Fibroblast of the aortic adventitia (primary cell): ENCODE measurements around the gene TMEM181. TPM values are rescaled to one million over a fixed set of nuclear protein-coding genes. Genes with fewer than 3 reads are reported as not detected.
"Not testable (repeated sequence)": the region's sequence is repeated elsewhere in the genome, so short reads cannot be mapped to it uniquely, and the experiment has no call there.

Experiments used
- DNase-seq: peaks from one replicate; pipeline ENCODE4 v3.0.0-alpha.2; 2010; ENCODE audit warnings: low read depth
- H3K4me3 ChIP-seq: 2 replicates; pipeline ENCODE4 v1.5.1; 2011; ENCODE audit warnings: low read depth, mild to moderate bottlenecking, control low read depth, low read length, moderate library complexity
- total RNA-seq: library from RNA; depleted of rRNA; stranded (reverse); fragments of >200 nt; gene quantifications from 2 replicates; pipeline ENCODE4 v1.2.3, GENCODE V29; 2012; ENCODE audit warnings: low replicate concordance
- TF ChIP-seq, protein P1 (sequence below): IDR thresholded peaks from 2 replicates; pipeline ENCODE4 v1.5.1; 2011; ENCODE audit warnings: mild to moderate bottlenecking, low read length, control low read depth, inconsistent platforms; ENCODE audit not compliant: insufficient read depth

The TMEM181 gene
- total RNA-seq, 1 donor, result 36.2 TPM

DNA sequence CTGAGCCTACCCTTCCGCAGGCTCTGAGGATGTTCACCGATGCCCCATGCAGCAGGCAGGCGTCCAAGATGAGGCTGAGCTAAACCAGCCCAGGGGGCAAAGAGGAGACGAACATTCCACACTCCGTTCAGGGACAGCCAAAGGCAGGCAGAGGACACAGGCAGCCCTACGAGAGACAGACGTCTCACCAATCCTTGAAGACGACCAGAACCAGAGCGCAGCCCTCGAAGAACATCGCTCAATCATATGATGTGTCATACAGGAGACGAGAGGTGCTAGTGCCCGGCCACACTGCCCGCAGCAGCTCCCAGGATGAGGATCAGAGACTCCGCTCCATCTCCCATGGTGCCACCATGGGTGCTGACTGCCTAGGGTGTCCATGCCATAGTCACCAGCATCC is 35.6 kb upstream of the TMEM181 start:
- TF ChIP-seq, protein P1, sequence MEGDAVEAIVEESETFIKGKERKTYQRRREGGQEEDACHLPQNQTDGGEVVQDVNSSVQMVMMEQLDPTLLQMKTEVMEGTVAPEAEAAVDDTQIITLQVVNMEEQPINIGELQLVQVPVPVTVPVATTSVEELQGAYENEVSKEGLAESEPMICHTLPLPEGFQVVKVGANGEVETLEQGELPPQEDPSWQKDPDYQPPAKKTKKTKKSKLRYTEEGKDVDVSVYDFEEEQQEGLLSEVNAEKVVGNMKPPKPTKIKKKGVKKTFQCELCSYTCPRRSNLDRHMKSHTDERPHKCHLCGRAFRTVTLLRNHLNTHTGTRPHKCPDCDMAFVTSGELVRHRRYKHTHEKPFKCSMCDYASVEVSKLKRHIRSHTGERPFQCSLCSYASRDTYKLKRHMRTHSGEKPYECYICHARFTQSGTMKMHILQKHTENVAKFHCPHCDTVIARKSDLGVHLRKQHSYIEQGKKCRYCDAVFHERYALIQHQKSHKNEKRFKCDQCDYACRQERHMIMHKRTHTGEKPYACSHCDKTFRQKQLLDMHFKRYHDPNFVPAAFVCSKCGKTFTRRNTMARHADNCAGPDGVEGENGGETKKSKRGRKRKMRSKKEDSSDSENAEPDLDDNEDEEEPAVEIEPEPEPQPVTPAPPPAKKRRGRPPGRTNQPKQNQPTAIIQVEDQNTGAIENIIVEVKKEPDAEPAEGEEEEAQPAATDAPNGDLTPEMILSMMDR, result no peak
- no peak for DNase-seq
- no peak overlapping the region for H3K4me3 ChIP-seq

GRCh38 chr6:158527858-158528257 is 32.0 kb upstream of the TMEM181 start:
- not testable (repeated sequence) for DNase-seq, H3K4me3 ChIP-seq

DNA sequence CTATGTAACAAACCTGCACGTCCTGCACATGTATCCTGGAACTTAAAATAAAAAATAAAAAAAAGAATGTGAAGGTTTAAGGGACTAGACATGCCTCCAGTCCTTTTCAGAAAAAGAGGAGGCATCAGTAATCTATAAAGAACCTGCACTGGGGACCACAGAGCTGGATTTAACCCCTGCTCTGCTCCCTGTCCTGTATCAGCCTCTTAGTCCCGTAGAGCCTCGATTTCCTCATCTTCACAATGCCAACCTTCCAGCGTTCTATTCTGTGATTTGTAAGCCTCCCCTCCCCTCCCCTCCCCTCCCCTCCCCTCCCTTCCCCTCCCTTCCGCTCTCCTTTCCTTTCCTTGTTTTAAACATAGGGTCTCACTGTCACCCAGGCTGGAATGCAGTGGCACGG is 31.1 kb upstream of the TMEM181 start:
- TF ChIP-seq, protein P1, result no peak

GRCh38 chr6:158529629-158530028 is 30.3 kb upstream of the TMEM181 start:
- TF ChIP-seq, protein P1, result no peak
- DNase-seq, result no peak

More for the DNA sequence above, 31.1 kb upstream of the TMEM181 start:
- no peak for DNase-seq
- H3K4me3 ChIP-seq, result no peak overlapping the region

DNA sequence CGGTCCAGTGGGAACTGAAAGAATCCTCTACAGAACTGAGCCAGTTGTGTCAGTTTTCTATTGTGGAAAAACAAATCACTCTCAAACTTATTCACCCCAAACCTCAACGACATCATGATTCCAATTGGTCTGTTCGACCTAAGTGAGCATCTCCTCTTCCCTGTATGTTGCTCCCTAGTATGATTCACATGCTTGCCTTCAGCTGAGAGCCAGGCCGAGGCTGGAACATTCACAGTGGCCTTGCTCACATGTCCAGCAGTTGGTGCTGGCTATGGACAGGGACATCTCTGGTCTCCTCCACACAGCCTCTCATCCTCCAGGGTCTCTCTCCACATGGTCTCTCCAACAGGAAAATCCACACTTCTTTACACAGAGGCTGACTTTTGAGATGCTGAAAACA is 28.3 kb upstream of the TMEM181 start:
- TF ChIP-seq, protein P1, result no peak
- no peak overlapping the region for H3K4me3 ChIP-seq

More at GRCh38 chr6:158529629-158530028, 30.3 kb upstream of the TMEM181 start:
- no peak overlapping the region for H3K4me3 ChIP-seq

GRCh38 chr6:158531970-158532369 is 27.9 kb upstream of the TMEM181 start:
- TF ChIP-seq, protein P1, result no peak
- DNase-seq, result no peak

More for the DNA sequence above, 28.3 kb upstream of the TMEM181 start:
- no peak for DNase-seq

DNA sequence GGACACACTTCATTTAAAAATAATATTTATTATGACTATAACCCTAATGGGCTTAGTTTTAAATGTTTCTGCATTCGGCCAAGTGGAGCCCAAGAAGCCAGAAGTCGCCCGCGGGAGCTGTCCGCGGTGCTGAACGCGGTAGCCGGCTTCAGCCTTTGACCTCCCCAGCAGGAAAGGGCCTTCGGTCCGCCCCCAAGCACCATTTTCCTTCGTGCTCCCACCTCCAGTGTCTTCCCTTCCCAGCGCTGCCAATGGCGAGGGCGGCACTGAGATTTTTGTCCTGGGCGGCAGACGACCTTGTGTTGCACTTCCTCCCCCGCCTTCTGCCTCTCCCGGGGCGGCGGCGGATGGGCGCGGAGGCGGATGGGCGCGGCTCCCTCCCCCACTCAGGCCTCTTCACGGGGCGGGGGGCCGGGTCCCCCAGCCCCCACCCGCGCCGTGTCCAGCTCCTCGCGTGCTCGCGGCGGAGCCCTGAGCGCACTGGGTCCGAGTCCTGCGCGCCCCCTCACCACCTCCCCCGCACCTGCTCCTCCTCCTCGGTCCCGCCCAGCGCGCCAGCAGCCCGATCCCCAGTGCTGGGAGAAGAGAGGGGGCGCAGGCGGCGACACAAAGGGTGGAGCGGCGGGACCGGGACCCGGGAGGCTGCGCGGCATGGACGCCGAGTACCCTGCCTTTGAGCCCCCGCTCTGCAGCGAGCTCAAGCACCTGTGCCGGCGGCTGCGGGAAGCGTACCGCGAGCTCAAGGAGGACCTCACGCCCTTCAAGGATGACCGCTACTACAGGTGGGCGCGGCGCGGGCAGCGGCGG is 23.6 kb upstream of the TMEM181 start:
- H3K4me3 ChIP-seq, result peak overlapping the region; percentile 64
- peak; percentile 74 for DNase-seq
- TF ChIP-seq, protein P1, result no peak

More at GRCh38 chr6:158531970-158532369, 27.9 kb upstream of the TMEM181 start:
- H3K4me3 ChIP-seq, result no peak overlapping the region
